K562 (cell line): Measurements from ENCODE around the gene GPR75. TPM values are rescaled to one million over a fixed set of nuclear protein-coding genes. Genes with fewer than 3 reads are reported as not detected.
A peak's percentile ranks its signal among the peaks of the same experiment; 100 is the strongest.

Experiments
- ATAC-seq: fragments of 200-7000 bp; cut with Tn5 transposase; 3 replicates; pipeline ENCODE4 v1.9.1; 2020; ENCODE audit warnings: moderate library complexity
- BruUV-seq: library from RNA; stranded (reverse); fragments of 400-500 nt; replicated peaks from 2 replicates; lab custom pipeline; 2021; lab: Mats Ljungman, UMichigan
- CTCF ChIA-PET: fragments of 300-600 bp; formaldehyde crosslinking; extraction: SDS; loops from one replicate; lab custom pipeline; 2021; ENCODE audit warnings: low intra/inter-chr PET ratio; lab: Yijun Ruan, JAX
- POLR2A ChIA-PET: fragments of 300-600, 350-650 bp; sonication (Branson Sonifier 250); formaldehyde crosslinking; extraction: SDS; loops from one replicate; lab custom pipeline; 2021; ENCODE audit warnings: antibody characterized with exemption, inconsistent platforms; lab: Yijun Ruan, JAX
- DNase-seq, 4 experiments: peaks; one replicate each; pipeline versions ENCODE4 v3.0.0 to v3.0.0-alpha.2; 2011 to 2018; ENCODE audit warnings: low spot score in 3 of 4, mixed read lengths in 3 of 4; ENCODE audit errors: extremely low read depth in 1 of 4
- FAIRE-seq: peaks from 2 replicates; lab custom pipeline; 2011; peaks lifted over from hg19 to GRCh38; lab: Jason Lieb, UNC
- H2AFZ ChIP-seq: 2 replicates; pipeline ENCODE4 v1.6.0; 2011; ENCODE audit warnings: low read depth, low read length, control low read depth, inconsistent platforms
- H3K27ac ChIP-seq: fragments of 200-600 bp; 3 replicates; pipeline ENCODE4 v1.8.0; 2011; ENCODE audit warnings: low read depth, mild to moderate bottlenecking, control low read depth, inconsistent platforms, low read length, moderate library complexity, mixed read lengths; ENCODE audit errors: extremely low read depth
- H3K27me3 ChIP-seq, 2 experiments: fragments of 300-600 bp in 1 of 2; 2 replicates in 1 of 2; 3 replicates in 1 of 2; pipeline versions ENCODE4 v1.6.0 to v1.8.0; 2011; ENCODE audit warnings: inconsistent platforms in 2 of 2, low read length in 2 of 2, mild to moderate bottlenecking in 1 of 2, mixed read lengths in 1 of 2, moderate library complexity in 1 of 2; ENCODE audit not compliant: control insufficient read depth in 2 of 2, insufficient read depth in 2 of 2
- H3K36me3 ChIP-seq: fragments of 300-600 bp; 3 replicates; pipeline ENCODE4 v1.8.0; 2011; ENCODE audit warnings: mild to moderate bottlenecking, low read length, inconsistent platforms; ENCODE audit not compliant: control insufficient read depth, insufficient read depth
- H3K4me1 ChIP-seq, 2 experiments: fragments of 200-600 bp in 1 of 2; replicated peaks in 1 of 2; 2 replicates in 1 of 2; 3 replicates in 1 of 2; pipeline versions ENCODE4 v1.5.1 to v1.8.0; 2011; ENCODE audit warnings: inconsistent platforms in 2 of 2, low read length in 2 of 2, mild to moderate bottlenecking in 1 of 2, mixed read lengths in 1 of 2, moderate library complexity in 1 of 2; ENCODE audit not compliant: control insufficient read depth in 2 of 2, insufficient read depth in 2 of 2
- H3K4me2 ChIP-seq: 2 replicates; pipeline ENCODE4 v1.6.1; 2011; ENCODE audit warnings: low read length, control low read depth, inconsistent platforms, mixed read lengths; ENCODE audit not compliant: insufficient read depth
- H3K4me3 ChIP-seq: fragments of 200-600 bp; sonication (generic), shearing (Covaris generic); 2 replicates; pipeline ENCODE4 v1.5.1; 2016; ENCODE audit warnings: control low read depth, inconsistent platforms
- H3K79me2 ChIP-seq: fragments of 200-600 bp; 3 replicates; pipeline ENCODE4 v1.8.0; 2011; ENCODE audit warnings: low read length, inconsistent platforms; ENCODE audit not compliant: control insufficient read depth, insufficient read depth
- H3K9ac ChIP-seq, 2 experiments: 2 replicates each; pipeline versions ENCODE4 v1.6.0 to v1.6.1; 2011; ENCODE audit warnings: low read depth in 2 of 2, low read length in 2 of 2, control low read depth in 1 of 2, inconsistent platforms in 1 of 2, mild to moderate bottlenecking in 1 of 2, mixed read lengths in 1 of 2; ENCODE audit not compliant: insufficient read depth in 1 of 2
- H3K9me1 ChIP-seq: one replicate; pipeline ENCODE4 v1.6.0; 2011; ENCODE audit warnings: inconsistent platforms, mild to moderate bottlenecking, low read length, moderate library complexity; ENCODE audit not compliant: control insufficient read depth, insufficient read depth
- H3K9me3 ChIP-seq: replicated peaks from 2 replicates; pipeline ENCODE4 v1.5.1; 2011; ENCODE audit warnings: low read depth, low read length, inconsistent platforms; ENCODE audit not compliant: control insufficient read depth, insufficient read depth
- H4K20me1 ChIP-seq: replicated peaks from 2 replicates; pipeline ENCODE4 v1.6.1; 2011; ENCODE audit warnings: low read length, inconsistent platforms, mixed read lengths; ENCODE audit not compliant: control insufficient read depth, insufficient read depth
- CEBPG ChIP-seq, 3 experiments: fragments of 200-800 bp in 1 of 3; sonication (Bioruptor generic) in 1 of 3; sonication (generic) in 1 of 3; formaldehyde crosslinking in 1 of 3; IDR thresholded peaks in 2 of 3; conservative IDR thresholded peaks in 1 of 3; 2 replicates each; pipeline versions ENCODE4 v1.6.1 to v1.8.0; 2016 to 2022; ENCODE audit warnings: missing compliant biosample characterization in 2 of 3, missing genetic modification characterization in 2 of 3, mild to moderate bottlenecking in 1 of 3, missing genetic modification reagents in 1 of 3
- CTCF ChIP-seq, 3 experiments: IDR thresholded peaks in 2 of 3; conservative IDR thresholded peaks in 1 of 3; 2 replicates each; pipeline ENCODE4 v1.5.1; 2011 to 2012; ENCODE audit warnings: low read length in 3 of 3, mild to moderate bottlenecking in 3 of 3, control low read depth in 2 of 3, improper control_type of control experiment in 1 of 3, inconsistent platforms in 1 of 3, low read depth in 1 of 3, mixed read lengths in 1 of 3, moderate library complexity in 1 of 3; ENCODE audit not compliant: insufficient read depth in 2 of 3
- E4F1 ChIP-seq: fragments of 250-450 bp; sonication (Bioruptor Pico); IDR thresholded peaks from 2 replicates; pipeline ENCODE4 v1.5.0; 2021; ENCODE audit warnings: mild to moderate bottlenecking, borderline replicate concordance
- ILF3 ChIP-seq: fragments of 450-650 bp; IDR thresholded peaks from 2 replicates; pipeline ENCODE4 v1.6.1; 2018; ENCODE audit warnings: antibody characterized with exemption, mild to moderate bottlenecking, moderate library complexity, borderline replicate concordance
- ILK ChIP-seq: fragments of 450-650 bp; IDR thresholded peaks from 2 replicates; pipeline ENCODE4 v1.6.1; 2016; ENCODE audit warnings: missing genetic modification characterization, low read depth, mild to moderate bottlenecking, missing compliant biosample characterization, moderate library complexity, borderline replicate concordance
- SRSF9 ChIP-seq: fragments of 200-400 bp; formaldehyde crosslinking; IDR thresholded peaks from 2 replicates; pipeline ENCODE4 v1.6.1; 2017; ENCODE audit warnings: low read depth, low read length, borderline replicate concordance
- STAT5A ChIP-seq: IDR thresholded peaks from 2 replicates; pipeline ENCODE4 v1.6.1; 2012; ENCODE audit warnings: low read length, inconsistent platforms, borderline replicate concordance
- ZBTB49 ChIP-seq: sonication (generic); formaldehyde crosslinking; IDR thresholded peaks from 2 replicates; pipeline ENCODE4 v1.8.0; 2022; ENCODE audit warnings: missing genetic modification reagents, mild to moderate bottlenecking, borderline replicate concordance
- ZFP1 ChIP-seq: fragments of 450-650 bp; formaldehyde crosslinking; IDR thresholded peaks from 2 replicates; pipeline ENCODE4 v1.4.0; 2020; ENCODE audit warnings: mild to moderate bottlenecking, mixed read lengths
- ZNF174 ChIP-seq: fragments of 250-450 bp; sonication (Bioruptor Pico); IDR thresholded peaks from 2 replicates; pipeline ENCODE4 v1.4.0; 2020; ENCODE audit warnings: mild to moderate bottlenecking
- WGBS: fragments of 100-300 bp; shearing (Covaris generic); methylation state at CpG from one replicate; pipeline ENCODE4 v1.1.6; 2016; ENCODE audit warnings: low coverage, mixed read lengths; ENCODE audit not compliant: insufficient coverage; ENCODE audit errors: missing lambda C conversion rate; 5-methylcytosine and 5-hydroxymethylcytosine counted together
- in situ Hi-C: fragments of 300-500 bp; cut with MboI; formaldehyde crosslinking; loops from 4 replicates; pipeline ENCODE4 v1.15.0; 2018; ENCODE audit warnings: inconsistent platforms, mixed read lengths
- intact Hi-C: fragments of 100-400 bp; cut with micrococcal nuclease; formaldehyde crosslinking; loops from 2 replicates; pipeline ENCODE4 v1.14.2; 2022
- polyA plus RNA-seq, 8 experiments: library from polyadenylated mRNA; depleted of rRNA in 4 of 8; stranded (reverse) in 5 of 8; unstranded in 3 of 8; fragments of >200 nt; fragmentation: Nextera tagmentation in 2 of 8; fragmentation: Illumina TruSeq in 1 of 8; extraction: Ambion mirVana in 2 of 8; extraction: Trizol in 1 of 8; gene quantifications; 2 replicates each; pipeline versions ENCODE4 v1.2.1 to v1.2.3, GENCODE V29; 2011 to 2014; ENCODE audit warnings: inconsistent platforms in 1 of 8, missing spikeins in 1 of 8
- total RNA-seq, 7 experiments: library from RNA; depleted of rRNA in 6 of 7; stranded (reverse); fragments of >200 nt in 6 of 7; fragmentation: Illumina TruSeq in 2 of 7; extraction: Trizol in 2 of 7; gene quantifications; 2 replicates each; pipeline versions ENCODE4 v1.2.1 to v1.2.3, GENCODE V29; 2011 to 2021; ENCODE audit warnings: low replicate concordance in 1 of 7

The GPR75 gene
- total and polyA plus RNA-seq, 9 of the 15 experiments (the other 6 are each of a cell fraction or from before 2014, with no cell fraction given): 0.10 to 3.9 (median 2.3) TPM

GRCh38 chr2:53843595-53843994 lies 16.2 kb downstream of the GPR75 start:
- no peaks in the 10 kb centered on the region for H4K20me1 ChIP-seq
- intact Hi-C loops (no loop called here), in situ Hi-C loops (no loop called here)
- H3K9me3 ChIP-seq: no peaks in the 10 kb centered on the region
- FAIRE-seq (no peak), ATAC-seq (peak; percentile 70), DNase-seq (peak in 1 of 4 experiments; percentile 20)
- no peak overlapping the region for H3K4me2 ChIP-seq
- POLR2A ChIA-PET: no interaction called here
- no peak overlapping the region for H3K9ac ChIP-seq
- H3K36me3 ChIP-seq: no peaks in the 10 kb centered on the region
- no peaks in the 10 kb centered on the region; a peak in 2 of 5 replicates for H3K4me1 ChIP-seq
- H3K27me3 ChIP-seq: no peaks in the 10 kb centered on the region
- H3K79me2 ChIP-seq: no peaks in the 10 kb centered on the region
- no peak overlapping the region for H2AFZ ChIP-seq
- CTCF ChIA-PET: no interaction called here
- no TSS peak for BruUV-seq
- no peaks in the 10 kb centered on the region for H3K9me1 ChIP-seq
- H3K27ac ChIP-seq: no peak overlapping the region
- WGBS: 10% methylated on average over 1 of the region's 2 CpGs
- no peak overlapping the region for H3K4me3 ChIP-seq
- no peak for TF ChIP-seq CEBPG (CRISPR knock-in tag; IDR thresholded peaks at IDR 0.05)
- no peak for TF ChIP-seq CEBPG (tag; conservative IDR thresholded peaks at IDR 0.05 in 1 of 2, IDR thresholded peaks at IDR 0.05 in 1 of 2)
- no peak for TF ChIP-seq ILF3
- TF ChIP-seq ILK (tag): no peak
- TF ChIP-seq ZFP1: no peak
- TF ChIP-seq ZNF174: no peak
- TF ChIP-seq E4F1 (CRISPR knock-in tag): no peak
- TF ChIP-seq ZBTB49 (CRISPR knock-in tag): no peak
- TF ChIP-seq SRSF9: no peak
- TF ChIP-seq CTCF (IDR thresholded peaks at IDR 0.05 in 2 of 3, conservative IDR thresholded peaks at IDR 0.05 in 1 of 3; ENCODE audit: insufficient read depth in 2 of 3, low read depth in 1 of 3, low read length in 3 of 3): peak in 1 of 3 experiments; percentile 10; a peak in 1 of 6 replicates
- TF ChIP-seq STAT5A: no peak
